COLO668 (cell line): ENCODE data around the gene PLA2G4E.

Source experiments
- DNase-seq: peaks from one replicate; lab custom pipeline; 2025; ENCODE audit not compliant: unreplicated experiment; lab: John Stamatoyannopoulos, UW

Gene PLA2G4E

GRCh38 chr15:41958002-41958420, 62.8 kb downstream of the PLA2G4E start:
- no peak for DNase-seq

GRCh38 chr15:41957021-41957897, 63.6 kb downstream of the PLA2G4E start:
- DNase-seq, result no peak

- no peak for DNase-seq
These were observed 64.9 kb downstream of the PLA2G4E start for GRCh38 chr15:41955807-41956525.

- no peak for DNase-seq
These were observed 65.7 kb downstream of the PLA2G4E start for GRCh38 chr15:41955100-41955499.

- no peak for DNase-seq
These were observed 66.8 kb downstream of the PLA2G4E start for GRCh38 chr15:41954036-41954435.

- DNase-seq, result no peak
These were observed 68.8 kb downstream of the PLA2G4E start for GRCh38 chr15:41952013-41952563.

- no peak for DNase-seq
These were observed 69.3 kb downstream of the PLA2G4E start for GRCh38 chr15:41951571-41951970.

- no peak for DNase-seq
These were observed 70.4 kb downstream of the PLA2G4E start for GRCh38 chr15:41950489-41950888.

- DNase-seq, result no peak
These were observed 70.7 kb downstream of the PLA2G4E start for GRCh38 chr15:41950127-41950483.

- DNase-seq, result no peak
These were observed 71.3 kb downstream of the PLA2G4E start for GRCh38 chr15:41949401-41950126.

- DNase-seq, result no peak
These were observed 72.4 kb downstream of the PLA2G4E start for GRCh38 chr15:41948490-41948889.

- DNase-seq, result no peak
These were observed 73.9 kb downstream of the PLA2G4E start for GRCh38 chr15:41946970-41947369.

- DNase-seq, result no peak
These were observed 75.1 kb downstream of the PLA2G4E start for GRCh38 chr15:41945731-41946130.

GRCh38 chr15:41945221-41945620, 75.6 kb downstream of the PLA2G4E start:
- DNase-seq, result no peak

GRCh38 chr15:41944313-41944940, 76.4 kb downstream of the PLA2G4E start:
- DNase-seq, result no peak

GRCh38 chr15:41943543-41944312, 77.1 kb downstream of the PLA2G4E start:
- DNase-seq, result no peak

GRCh38 chr15:41942886-41943285, 78.0 kb downstream of the PLA2G4E start:
- no peak for DNase-seq

GRCh38 chr15:41941644-41942415, 79.0 kb downstream of the PLA2G4E start:
- no peak for DNase-seq

- no peak for DNase-seq
These were observed 80.4 kb downstream of the PLA2G4E start for GRCh38 chr15:41940441-41940857.
